IMR-90 (cell line): ENCODE measurements around the gene FAM171A1. TPM values are rescaled to one million over a fixed set of nuclear protein-coding genes. Genes with fewer than 3 reads are reported as not detected.

ENCODE experiments used
- ATAC-seq: fragments of 200-7000 bp; cut with Tn5 transposase; 2 replicates; pipeline ENCODE4 v1.9.1; 2020; ENCODE audit warnings: low read depth, mild to moderate bottlenecking, moderate library complexity
- BruUV-seq: library from RNA; stranded (reverse); fragments of 400-500 nt; replicated peaks from 2 replicates; lab custom pipeline; 2021; lab: Mats Ljungman, UMichigan
- CTCF ChIA-PET: fragments of 300-600 bp; formaldehyde crosslinking; extraction: SDS; loops from one replicate; lab custom pipeline; 2021; ENCODE audit warnings: antibody characterized with exemption; lab: Yijun Ruan, JAX
- POLR2A ChIA-PET: fragments of 300-600 bp; sonication (Branson Sonifier 250); formaldehyde crosslinking; loops from one replicate; lab custom pipeline; 2022; ENCODE audit warnings: antibody characterized with exemption; ENCODE audit not compliant: unreplicated experiment; lab: Charles Lee
- DNase-seq: peaks from one replicate; pipeline ENCODE4 v3.0.0; 2013
- H2AFZ ChIP-seq: replicated peaks from 2 replicates; pipeline ENCODE3; 2013; ENCODE audit warnings: low read length, mild to moderate bottlenecking; ENCODE audit not compliant: poor library complexity
- H2AK5ac ChIP-seq: 2 replicates; pipeline ENCODE4 v1.6.1; 2013; ENCODE audit warnings: low read depth, low read length, inconsistent platforms
- H2AK9ac ChIP-seq: replicated peaks from 2 replicates; pipeline ENCODE3; 2013; ENCODE audit warnings: mild to moderate bottlenecking, low read depth, low read length, moderate library complexity; ENCODE audit not compliant: poor library complexity
- H2BK120ac ChIP-seq: 2 replicates; pipeline ENCODE4 v1.6.1; 2013; ENCODE audit warnings: low read depth, low read length, inconsistent platforms
- H2BK15ac ChIP-seq: 3 replicates; pipeline ENCODE4 v1.6.1; 2013; ENCODE audit warnings: low read depth, low read length, inconsistent platforms
- H2BK20ac ChIP-seq: 2 replicates; pipeline ENCODE4 v1.6.1; 2013; ENCODE audit warnings: low read depth, mild to moderate bottlenecking, inconsistent platforms, low read length, moderate library complexity
- H2BK5ac ChIP-seq: 2 replicates; pipeline ENCODE4 v1.6.1; 2013; ENCODE audit warnings: mild to moderate bottlenecking, low read depth, low read length, inconsistent platforms; ENCODE audit not compliant: poor library complexity, severe bottlenecking
- H3K14ac ChIP-seq: replicated peaks from 2 replicates; pipeline ENCODE4 v1.6.1; 2013; ENCODE audit warnings: low read depth, low read length, inconsistent platforms
- H3K18ac ChIP-seq: 2 replicates; pipeline ENCODE4 v1.6.1; 2013; ENCODE audit warnings: low read depth, low read length, control low read depth
- H3K23ac ChIP-seq: 2 replicates; pipeline ENCODE4 v1.6.1; 2013; ENCODE audit warnings: low read depth, low read length, inconsistent platforms
- H3K27ac ChIP-seq: 2 replicates; pipeline ENCODE4 v1.5.1; 2013; ENCODE audit warnings: mild to moderate bottlenecking, control low read depth, low read length; ENCODE audit not compliant: insufficient read depth
- H3K27me3 ChIP-seq: 2 replicates; pipeline ENCODE4 v1.6.1; 2013; ENCODE audit warnings: low read length; ENCODE audit not compliant: control insufficient read depth, insufficient read depth
- H3K36me3 ChIP-seq: 2 replicates; pipeline ENCODE4 v1.6.1; 2013; ENCODE audit warnings: low read length, mixed read lengths; ENCODE audit not compliant: control insufficient read depth, insufficient read depth
- H3K4ac ChIP-seq: 2 replicates; pipeline ENCODE4 v1.6.1; 2013; ENCODE audit warnings: low read depth, low read length, inconsistent platforms
- H3K4me1 ChIP-seq: 2 replicates; pipeline ENCODE4 v1.6.1; 2013; ENCODE audit warnings: low read length, mixed read lengths; ENCODE audit not compliant: control insufficient read depth, insufficient read depth
- H3K4me2 ChIP-seq: 2 replicates; pipeline ENCODE4 v1.6.1; 2013; ENCODE audit warnings: low read depth, mild to moderate bottlenecking, control low read depth, low read length, moderate library complexity
- H3K4me3 ChIP-seq: 2 replicates; pipeline ENCODE4 v1.5.1; 2013; ENCODE audit warnings: low read depth, mild to moderate bottlenecking, control low read depth, low read length, moderate library complexity; ENCODE audit not compliant: insufficient read depth
- H3K56ac ChIP-seq: 2 replicates; pipeline ENCODE4 v1.6.1; 2013; ENCODE audit warnings: low read length, inconsistent platforms; ENCODE audit not compliant: insufficient read depth; ENCODE audit errors: extremely low read depth
- H3K79me1 ChIP-seq, 2 experiments: 2 replicates each; pipeline ENCODE4 v1.6.1; 2013; ENCODE audit warnings: low read length in 2 of 2, inconsistent platforms in 1 of 2, low read depth in 1 of 2
- H3K9ac ChIP-seq: 2 replicates; pipeline ENCODE4 v1.6.1; 2013; ENCODE audit warnings: low read depth, low read length, control low read depth
- H3K9me1 ChIP-seq: 2 replicates; pipeline ENCODE4 v1.6.1; 2013; ENCODE audit warnings: low read length, inconsistent platforms; ENCODE audit not compliant: insufficient read depth
- H3K9me3 ChIP-seq: 2 replicates; pipeline ENCODE4 v1.6.1; 2013; ENCODE audit warnings: low read length; ENCODE audit not compliant: control insufficient read depth, insufficient read depth
- H4K20me1 ChIP-seq: 2 replicates; pipeline ENCODE4 v1.6.1; 2013; ENCODE audit warnings: low read length, inconsistent platforms; ENCODE audit not compliant: insufficient read depth
- H4K5ac ChIP-seq: 2 replicates; pipeline ENCODE4 v1.6.1; 2013; ENCODE audit warnings: mild to moderate bottlenecking, low read depth, low read length, control low read depth
- H4K8ac ChIP-seq, 2 experiments: 2 replicates each; pipeline ENCODE4 v1.6.1; 2013; ENCODE audit warnings: low read depth in 2 of 2, low read length in 2 of 2, control low read depth in 1 of 2, inconsistent platforms in 1 of 2
- H4K91ac ChIP-seq: 2 replicates; pipeline ENCODE4 v1.6.1; 2013; ENCODE audit warnings: low read depth, low read length, inconsistent platforms; ENCODE audit not compliant: insufficient read depth
- BHLHE40 ChIP-seq: fragments of 150-350 bp; IDR thresholded peaks from 2 replicates; pipeline ENCODE4 v1.6.1; 2016; ENCODE audit warnings: mild to moderate bottlenecking, low read depth, low read length
- CHD1 ChIP-seq: IDR thresholded peaks from 2 replicates; pipeline ENCODE4 v1.6.1; 2012; ENCODE audit warnings: low read depth, low read length, improper control_type of control experiment
- ELK1 ChIP-seq: fragments of 150-350 bp; IDR thresholded peaks from 2 replicates; pipeline ENCODE4 v1.6.1; 2016; ENCODE audit warnings: low read depth, mild to moderate bottlenecking, low read length, moderate library complexity, borderline replicate concordance
- MAFK ChIP-seq: IDR thresholded peaks from 2 replicates; pipeline ENCODE4 v1.6.1; 2012; ENCODE audit warnings: low read depth, low read length, improper control_type of control experiment
- MAZ ChIP-seq: IDR thresholded peaks from 2 replicates; pipeline ENCODE4 v1.6.1; 2012; ENCODE audit warnings: low read depth, mild to moderate bottlenecking, low read length, improper control_type of control experiment, moderate library complexity, borderline replicate concordance
- MXI1 ChIP-seq: IDR thresholded peaks from 2 replicates; pipeline ENCODE4 v1.6.1; 2012; ENCODE audit warnings: low read depth, mild to moderate bottlenecking, low read length, moderate library complexity, borderline replicate concordance
- NFE2L2 ChIP-seq: fragments of 150-350 bp; IDR thresholded peaks from 2 replicates; pipeline ENCODE4 v1.6.1; 2016; ENCODE audit warnings: low read depth, mild to moderate bottlenecking, low read length
- POLR2A ChIP-seq: IDR thresholded peaks from 2 replicates; pipeline ENCODE4 v1.6.1; 2012; ENCODE audit warnings: mild to moderate bottlenecking, low read depth, low read length
- RAD21 ChIP-seq: IDR thresholded peaks from 2 replicates; pipeline ENCODE4 v1.6.1; 2012; ENCODE audit warnings: low read length, improper control_type of control experiment
- RCOR1 ChIP-seq: IDR thresholded peaks from 2 replicates; pipeline ENCODE4 v1.6.1; 2012; ENCODE audit warnings: mild to moderate bottlenecking, low read length, improper control_type of control experiment; ENCODE audit not compliant: insufficient replicate concordance
- RFX5 ChIP-seq: IDR thresholded peaks from 2 replicates; pipeline ENCODE4 v1.8.0; 2012; ENCODE audit warnings: low read depth, mild to moderate bottlenecking, low read length, moderate library complexity
- SMC3 ChIP-seq: fragments of 150-350 bp; IDR thresholded peaks from 2 replicates; pipeline ENCODE4 v1.6.1; 2016; ENCODE audit warnings: low read depth, mild to moderate bottlenecking, antibody characterized with exemption, low read length, moderate library complexity
- USF2 ChIP-seq: fragments of 150-350 bp; IDR thresholded peaks from 2 replicates; pipeline ENCODE4 v1.6.1; 2017; ENCODE audit warnings: mild to moderate bottlenecking, antibody characterized with exemption, low read length, low read depth
- WGBS, 2 experiments: methylation state at CpG; one replicate each; pipeline versions ENCODE4 v1.1.5 to v1.1.7; 2013; ENCODE audit warnings: missing lambda C conversion rate in 2 of 2; ENCODE audit not compliant: insufficient read length in 1 of 2; ENCODE audit errors: extremely low coverage in 2 of 2; 5-methylcytosine and 5-hydroxymethylcytosine counted together
- dilution Hi-C: fragments of 300-500 bp; cut with HindIII; formaldehyde crosslinking; loops from one replicate; pipeline ENCODE4 v1.14.3; 2018; ENCODE audit warnings: low sequenced_read_pairs; ENCODE audit not compliant: unreplicated experiment
- in situ Hi-C: fragments of 300-500 bp; cut with MboI; formaldehyde crosslinking; loops from 3 replicates; pipeline ENCODE4 v1.14.3; 2019; ENCODE audit warnings: low sequenced_read_pairs, inconsistent platforms, mixed read lengths
- intact Hi-C: fragments of 100-400 bp; cut with micrococcal nuclease; formaldehyde crosslinking; loops from 2 replicates; pipeline ENCODE4 v1.10.0; 2022
- polyA plus RNA-seq, 3 experiments: library from polyadenylated mRNA; depleted of rRNA; stranded (reverse); fragments of >200 nt; gene quantifications; 2 replicates each; pipeline ENCODE4 v1.2.3, GENCODE V29; 2012; ENCODE audit warnings: low replicate concordance in 1 of 3
- total RNA-seq: library from RNA; depleted of rRNA; stranded (reverse); fragments of >200 nt; gene quantifications from 2 replicates; pipeline ENCODE4 v1.2.3, GENCODE V29; 2012
- TF ChIP-seq, protein P1 (sequence below): conservative IDR thresholded peaks from 2 replicates; pipeline ENCODE4 v1.5.1; 2012; ENCODE audit warnings: mild to moderate bottlenecking, low read depth, low read length, improper control_type of control experiment

Gene FAM171A1
- total and polyA plus RNA-seq, 2 of the 4 experiments (the other 2 are of a cell fraction): 20.3 to 30.6 TPM

GRCh38 chr10:15210521-15210920 lies 160.6 kb downstream of the FAM171A1 start:
- H2AK5ac ChIP-seq: peak overlapping the region; percentile 78
- CTCF ChIA-PET: interaction anchor here (1.1 to 2.6 kb wide), 2 partner anchors 14 to 160 kb away, joined by 3 to 7 read pairs; partner anchors contain the start of gene FAM171A1
- in situ Hi-C loops (no loop called here), dilution Hi-C loops (no loop called here), intact Hi-C loops (loop anchor here (2.0 kb wide), 1 partner anchor 160 kb away; the partner anchor contains the start of gene FAM171A1)
- peak overlapping the region; percentile 42 for H2BK20ac ChIP-seq
- H4K8ac ChIP-seq: no peak overlapping the region
- H3K36me3 ChIP-seq: peaks cover 12% of the 10 kb centered on the region
- no peak for TF ChIP-seq RAD21
- TF ChIP-seq CHD1: no peak
- TF ChIP-seq NFE2L2: no peak
- no peak for TF ChIP-seq MAZ
- TF ChIP-seq SMC3: no peak
- TF ChIP-seq, protein P1, sequence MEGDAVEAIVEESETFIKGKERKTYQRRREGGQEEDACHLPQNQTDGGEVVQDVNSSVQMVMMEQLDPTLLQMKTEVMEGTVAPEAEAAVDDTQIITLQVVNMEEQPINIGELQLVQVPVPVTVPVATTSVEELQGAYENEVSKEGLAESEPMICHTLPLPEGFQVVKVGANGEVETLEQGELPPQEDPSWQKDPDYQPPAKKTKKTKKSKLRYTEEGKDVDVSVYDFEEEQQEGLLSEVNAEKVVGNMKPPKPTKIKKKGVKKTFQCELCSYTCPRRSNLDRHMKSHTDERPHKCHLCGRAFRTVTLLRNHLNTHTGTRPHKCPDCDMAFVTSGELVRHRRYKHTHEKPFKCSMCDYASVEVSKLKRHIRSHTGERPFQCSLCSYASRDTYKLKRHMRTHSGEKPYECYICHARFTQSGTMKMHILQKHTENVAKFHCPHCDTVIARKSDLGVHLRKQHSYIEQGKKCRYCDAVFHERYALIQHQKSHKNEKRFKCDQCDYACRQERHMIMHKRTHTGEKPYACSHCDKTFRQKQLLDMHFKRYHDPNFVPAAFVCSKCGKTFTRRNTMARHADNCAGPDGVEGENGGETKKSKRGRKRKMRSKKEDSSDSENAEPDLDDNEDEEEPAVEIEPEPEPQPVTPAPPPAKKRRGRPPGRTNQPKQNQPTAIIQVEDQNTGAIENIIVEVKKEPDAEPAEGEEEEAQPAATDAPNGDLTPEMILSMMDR: no peak
- TF ChIP-seq POLR2A: no peak
- TF ChIP-seq BHLHE40: no peak
- no peak for TF ChIP-seq RFX5
- no peak for TF ChIP-seq MAFK
- TF ChIP-seq ELK1: no peak
- TF ChIP-seq USF2: no peak
- TF ChIP-seq MXI1: no peak
- no peak for TF ChIP-seq RCOR1
- H3K27me3 ChIP-seq: no peaks in the 10 kb centered on the region
- no peak overlapping the region for H2BK5ac ChIP-seq
- no peak overlapping the region for H2AFZ ChIP-seq
- 0 out of 2 replicates have a peak overlapping the region, but pooled peaks have one; percentile 74 for H3K4ac ChIP-seq
- no peak overlapping the region for H3K27ac ChIP-seq
- H3K18ac ChIP-seq: no peak overlapping the region
- POLR2A ChIA-PET: no interaction called here
- no peak overlapping the region for H3K4me2 ChIP-seq
- H3K9me3 ChIP-seq: no peaks in the 10 kb centered on the region
- H3K9me1 ChIP-seq: peaks cover 8% of the 10 kb centered on the region
- H2BK15ac ChIP-seq: peak overlapping the region; percentile 70; the same call in 2 of the 3 replicates
- H4K91ac ChIP-seq: peak overlapping the region; percentile 18; the same call in 1 of the 2 replicates
- no peak overlapping the region for H3K23ac ChIP-seq
- H2AK9ac ChIP-seq: peak overlapping the region; percentile 88
- peak overlapping the region; percentile 55 for H2BK120ac ChIP-seq
- DNase-seq (no peak), ATAC-seq (no peak)
- H3K4me1 ChIP-seq: peaks cover 4% of the 10 kb centered on the region
- peaks cover 0 to 26% of the 10 kb centered on the region in 2 experiments; a peak in 2 of 4 replicates for H3K79me1 ChIP-seq
- no TSS peak for BruUV-seq
- H3K9ac ChIP-seq: no peak overlapping the region
- no peak overlapping the region for H3K14ac ChIP-seq
- H4K5ac ChIP-seq: no peak overlapping the region
- no peak overlapping the region for H3K56ac ChIP-seq
- 96% methylated on average over 4 of the region's 8 CpGs; no CpG with 5 or more reads in 1 of the 2 experiments for WGBS, 2 experiments
- H3K4me3 ChIP-seq: no peak overlapping the region
- peaks cover 2% of the 10 kb centered on the region; the same call in 1 of the 2 replicates for H4K20me1 ChIP-seq
